ENCODE measurements around the gene KCTD17.

The KCTD17 gene

DNA sequence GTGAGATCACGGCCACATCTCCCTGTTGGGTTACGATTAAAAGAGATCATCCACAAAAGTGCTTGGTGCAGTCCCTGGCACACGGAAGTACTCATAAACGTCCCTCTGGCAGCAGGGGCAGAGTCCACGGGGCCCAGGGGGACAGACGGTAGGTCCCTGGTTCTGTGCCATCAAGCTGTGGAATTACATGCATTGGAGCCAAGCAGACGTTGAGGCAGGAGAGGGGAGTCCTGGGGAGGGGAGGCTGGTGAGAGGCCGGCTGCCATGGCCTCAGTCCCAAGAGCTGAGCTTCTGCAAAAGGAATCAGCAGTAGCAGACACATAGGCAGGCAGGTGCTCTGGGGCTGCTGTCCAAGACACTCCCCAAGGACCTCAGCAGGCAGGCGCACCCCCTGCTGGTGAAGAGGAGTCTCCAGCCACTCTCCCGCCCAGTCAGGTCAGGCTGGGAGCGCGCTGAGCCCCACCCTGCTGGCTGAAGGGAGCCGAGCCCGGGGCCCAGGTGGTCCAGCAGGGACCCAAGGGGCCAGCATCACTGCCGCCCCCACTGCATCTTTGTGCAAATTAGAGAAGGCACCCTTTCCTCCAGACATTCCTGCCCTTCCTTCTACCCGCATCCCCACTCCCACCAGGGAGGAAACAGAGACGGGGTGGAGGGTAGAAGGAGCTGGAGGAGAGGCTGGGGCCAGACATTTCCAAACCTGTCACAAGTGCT, 7.6 kb upstream of the KCTD17 start:
- no peak for DNase-seq

- no peak for DNase-seq
These were observed 6.6 kb upstream of the KCTD17 start for GRCh38 chr22:37044634-37045625.

GRCh38 chr22:37045958-37046357, 5.6 kb upstream of the KCTD17 start:
- no peak for DNase-seq

GRCh38 chr22:37046589-37046988, 5.0 kb upstream of the KCTD17 start:
- no peak for DNase-seq

GRCh38 chr22:37047006-37047405, 4.5 kb upstream of the KCTD17 start:
- DNase-seq: no peak

DNA sequence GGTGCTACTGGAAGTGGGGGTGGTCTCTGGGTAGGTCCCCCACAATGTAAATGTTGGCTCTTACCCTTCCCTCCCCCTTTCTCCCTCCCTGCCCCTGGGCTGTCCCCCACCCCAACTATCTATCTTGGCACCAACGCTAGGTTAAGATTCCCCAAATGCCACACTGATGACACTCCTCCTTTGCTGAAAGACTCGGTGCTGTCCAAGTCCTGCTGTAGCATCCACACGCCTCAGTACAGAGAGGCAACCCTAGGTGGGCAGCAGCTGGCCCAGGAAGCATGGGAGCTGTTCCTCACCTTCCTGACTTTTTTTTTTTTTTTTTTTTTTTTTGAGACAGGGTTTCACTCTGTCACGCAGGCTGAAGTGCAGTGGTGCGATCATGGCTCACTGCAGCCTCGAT, 3.4 kb upstream of the KCTD17 start:
- DNase-seq: no peak

GRCh38 chr22:37049224-37049623, 2.3 kb upstream of the KCTD17 start:
- DNase-seq: no peak

GRCh38 chr22:37050913-37051312, 629 bp upstream of the KCTD17 start:
- DNase-seq: no peak

GRCh38 chr22:37052386-37053309, 1.1 kb downstream of the KCTD17 start:
- no peak for DNase-seq

GRCh38 chr22:37053310-37054055, 1.9 kb downstream of the KCTD17 start:
- DNase-seq: no peak

DNA sequence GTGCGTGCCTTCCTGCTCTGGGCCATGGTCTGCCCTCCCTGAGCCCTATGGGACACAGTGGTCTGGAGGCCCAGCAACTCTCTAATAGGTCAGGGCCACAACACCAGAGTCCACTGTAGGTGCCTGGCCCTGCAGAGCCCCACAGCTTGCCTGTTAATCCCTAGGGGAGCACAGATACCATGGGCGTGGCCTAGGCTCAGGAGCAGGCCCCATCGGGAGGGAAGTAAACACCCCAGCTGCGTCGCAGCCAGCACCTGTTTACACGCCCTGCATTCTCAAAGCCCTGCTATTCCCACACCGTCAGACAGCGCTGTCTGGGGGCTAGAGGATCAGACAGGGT, 2.5 kb downstream of the KCTD17 start:
- no peak for DNase-seq

GRCh38 chr22:37054600-37055365, 3.2 kb downstream of the KCTD17 start:
- DNase-seq: no peak

DNA sequence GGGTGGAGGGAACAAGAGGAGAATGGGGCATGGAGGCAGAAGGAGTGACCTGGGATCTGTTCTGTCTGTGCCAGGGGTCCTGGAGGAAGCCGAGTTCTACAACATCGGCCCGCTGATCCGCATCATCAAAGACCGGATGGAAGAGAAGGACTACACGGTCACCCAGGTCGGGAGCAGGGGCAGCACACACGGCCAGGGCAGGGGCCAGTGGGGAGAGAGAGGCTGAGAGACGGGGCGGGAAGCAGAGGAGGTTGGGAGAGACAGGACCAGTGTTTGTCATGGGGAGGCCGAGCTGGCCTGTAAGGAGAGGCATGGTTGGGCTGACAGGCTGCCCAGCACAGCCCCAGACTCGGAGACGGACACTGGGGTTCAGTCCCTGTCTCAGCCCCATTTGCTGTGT, 4.7 kb downstream of the KCTD17 start:
- no peak for DNase-seq

- no peak for DNase-seq
These were observed 5.7 kb downstream of the KCTD17 start for GRCh38 chr22:37057226-37057625.

GRCh38 chr22:37057796-37058510, 6.4 kb downstream of the KCTD17 start:
- DNase-seq: no peak

DNA sequence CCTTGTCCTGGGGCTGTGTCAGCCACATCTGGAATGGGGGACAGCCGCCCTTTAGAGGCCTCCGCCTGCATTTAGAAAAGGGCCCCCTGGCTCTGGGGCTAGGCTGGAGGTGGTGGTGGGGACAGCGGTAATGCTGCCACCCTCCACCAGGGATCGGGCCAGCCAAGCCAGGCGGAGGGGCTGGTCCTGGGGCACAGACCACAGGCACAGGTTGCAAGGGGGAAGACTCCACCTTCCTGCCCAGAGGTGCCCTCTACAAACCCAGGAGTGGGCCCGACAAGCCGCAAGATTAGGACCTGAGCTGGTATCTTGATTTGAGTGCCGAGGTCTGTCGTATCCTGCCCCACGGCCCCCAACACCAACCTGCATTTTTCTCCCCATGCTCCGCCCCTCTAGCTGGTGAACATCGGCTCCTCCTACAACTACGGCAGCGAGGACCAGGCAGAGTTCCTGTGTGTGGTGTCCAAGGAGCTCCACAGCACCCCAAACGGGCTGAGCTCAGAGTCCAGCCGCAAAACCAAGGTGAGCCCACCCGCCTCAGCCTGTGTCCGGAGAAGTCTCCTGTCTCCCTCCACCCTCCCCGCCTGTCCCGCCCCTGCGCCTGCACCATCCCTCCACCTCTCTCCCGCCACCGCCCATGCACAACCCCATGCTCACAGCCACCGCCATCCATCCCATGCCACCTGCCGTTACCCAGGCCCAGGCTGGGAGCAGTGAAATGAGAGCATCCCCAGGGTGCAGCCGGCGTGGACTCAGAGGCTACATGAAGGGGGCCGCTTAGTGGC, 7.6 kb downstream of the KCTD17 start:
- DNase-seq: no peak

GRCh38 chr22:37059876-37060449, 8.4 kb downstream of the KCTD17 start:
- DNase-seq: no peak

GRCh38 chr22:37060801-37061610, 9.5 kb downstream of the KCTD17 start:
- DNase-seq: no peak

All from effector CD4-positive, alpha-beta T cell (primary cell).